Measurements from ENCODE around the gene EIF2B4. TPM values are rescaled to one million over a fixed set of nuclear protein-coding genes. Genes with fewer than 3 reads are reported as not detected.
A peak's percentile ranks its signal among the peaks of the same experiment; 100 is the strongest.

Gene EIF2B4
- total RNA-seq, 1 donor from 2014 or later = 29.7 TPM

DNA sequence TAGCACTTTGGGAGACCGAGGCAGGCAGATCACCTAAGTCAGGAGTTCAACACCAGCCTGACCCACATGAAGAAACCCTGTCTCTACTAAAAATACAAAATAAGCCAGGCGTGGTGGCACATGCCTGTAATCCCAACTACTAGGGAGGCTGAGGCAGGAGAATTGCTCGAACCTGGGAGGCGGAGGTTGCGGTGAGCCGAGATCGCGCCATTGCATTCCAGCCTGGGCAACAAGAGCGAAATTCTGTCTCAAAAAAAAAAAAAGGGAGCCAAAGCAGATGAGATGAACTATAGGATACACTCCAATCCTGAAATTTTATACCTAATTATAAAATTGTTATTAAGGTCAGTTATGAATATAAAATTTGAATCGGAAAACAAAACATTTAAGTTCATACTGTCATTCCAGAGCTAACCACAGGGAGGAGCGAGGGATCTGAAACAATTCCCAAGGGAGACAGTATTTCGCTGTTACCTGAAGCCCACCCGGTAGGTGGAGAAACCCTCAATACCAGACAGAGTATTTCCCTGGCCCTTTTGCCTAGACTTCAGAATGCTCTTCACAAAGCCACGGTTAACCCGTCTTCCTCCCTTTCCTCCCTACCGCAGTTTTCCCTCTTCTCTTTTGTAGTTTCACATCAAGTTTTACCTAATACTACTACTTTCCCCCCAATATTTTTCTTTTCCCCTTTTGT is 37.8 kb upstream of the EIF2B4 start:
- TF ChIP-seq, protein P1, sequence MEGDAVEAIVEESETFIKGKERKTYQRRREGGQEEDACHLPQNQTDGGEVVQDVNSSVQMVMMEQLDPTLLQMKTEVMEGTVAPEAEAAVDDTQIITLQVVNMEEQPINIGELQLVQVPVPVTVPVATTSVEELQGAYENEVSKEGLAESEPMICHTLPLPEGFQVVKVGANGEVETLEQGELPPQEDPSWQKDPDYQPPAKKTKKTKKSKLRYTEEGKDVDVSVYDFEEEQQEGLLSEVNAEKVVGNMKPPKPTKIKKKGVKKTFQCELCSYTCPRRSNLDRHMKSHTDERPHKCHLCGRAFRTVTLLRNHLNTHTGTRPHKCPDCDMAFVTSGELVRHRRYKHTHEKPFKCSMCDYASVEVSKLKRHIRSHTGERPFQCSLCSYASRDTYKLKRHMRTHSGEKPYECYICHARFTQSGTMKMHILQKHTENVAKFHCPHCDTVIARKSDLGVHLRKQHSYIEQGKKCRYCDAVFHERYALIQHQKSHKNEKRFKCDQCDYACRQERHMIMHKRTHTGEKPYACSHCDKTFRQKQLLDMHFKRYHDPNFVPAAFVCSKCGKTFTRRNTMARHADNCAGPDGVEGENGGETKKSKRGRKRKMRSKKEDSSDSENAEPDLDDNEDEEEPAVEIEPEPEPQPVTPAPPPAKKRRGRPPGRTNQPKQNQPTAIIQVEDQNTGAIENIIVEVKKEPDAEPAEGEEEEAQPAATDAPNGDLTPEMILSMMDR (IDR thresholded peaks at IDR 0.05; ENCODE audit: insufficient read depth, low read length, severe bottlenecking) = peak; percentile 46
- Histone ChIP-seq H3K4me3 (ENCODE audit: low read depth, low read length) (peak overlapping the region; percentile 96), H3K36me3 (ENCODE audit: control insufficient read depth, insufficient read depth, low read length) (no peaks in the 10 kb centered on the region), H3K27me3 (ENCODE audit: control insufficient read depth, insufficient read depth, low read length) (no peaks in the 10 kb centered on the region)
- DNase-seq (ENCODE audit: low read depth) = peak; percentile 70
- FAIRE-seq = no peak

DNA sequence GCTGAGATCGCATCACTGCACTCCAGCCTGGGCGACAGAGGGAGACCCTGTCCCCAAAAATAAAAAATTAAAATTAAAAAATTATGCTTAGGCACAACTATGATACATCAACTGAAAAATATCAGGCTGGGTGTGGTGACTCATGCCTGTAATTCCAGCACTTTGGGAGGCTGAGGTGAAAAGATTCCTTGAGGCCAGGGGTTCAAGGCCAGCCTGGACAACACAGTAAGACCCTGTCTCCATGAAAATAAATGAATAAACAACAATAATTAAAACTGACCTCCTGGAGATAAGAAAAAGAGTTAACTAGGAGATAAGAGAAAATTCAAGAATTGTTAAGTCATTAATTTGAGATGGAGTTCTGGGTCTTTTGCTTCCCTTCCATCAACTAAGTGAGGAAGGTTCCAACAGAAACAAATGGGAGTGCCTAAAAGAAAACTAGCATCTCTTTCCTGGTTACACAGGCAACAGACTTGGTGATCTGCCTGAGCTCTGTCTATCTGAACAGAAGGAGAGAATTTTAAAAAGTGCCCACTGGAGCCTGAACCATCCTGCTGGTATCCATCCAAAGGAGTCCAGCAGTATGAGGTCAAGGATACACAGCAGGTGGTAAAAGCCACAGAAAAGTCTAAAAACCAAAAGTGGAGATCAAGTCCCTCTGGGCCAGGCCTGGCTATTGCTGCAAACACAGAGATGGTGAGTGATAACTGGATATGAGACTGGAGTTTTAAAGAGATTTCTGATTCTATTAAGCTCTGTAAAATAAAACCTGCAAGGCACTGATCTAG is 30.4 kb upstream of the EIF2B4 start:
- H3K4me3 ChIP-seq (ENCODE audit: low read depth, low read length) = no peak overlapping the region
- TF ChIP-seq, protein P1 (IDR thresholded peaks at IDR 0.05; ENCODE audit: insufficient read depth, low read length, severe bottlenecking) = no peak
- FAIRE-seq = no peak

DNA sequence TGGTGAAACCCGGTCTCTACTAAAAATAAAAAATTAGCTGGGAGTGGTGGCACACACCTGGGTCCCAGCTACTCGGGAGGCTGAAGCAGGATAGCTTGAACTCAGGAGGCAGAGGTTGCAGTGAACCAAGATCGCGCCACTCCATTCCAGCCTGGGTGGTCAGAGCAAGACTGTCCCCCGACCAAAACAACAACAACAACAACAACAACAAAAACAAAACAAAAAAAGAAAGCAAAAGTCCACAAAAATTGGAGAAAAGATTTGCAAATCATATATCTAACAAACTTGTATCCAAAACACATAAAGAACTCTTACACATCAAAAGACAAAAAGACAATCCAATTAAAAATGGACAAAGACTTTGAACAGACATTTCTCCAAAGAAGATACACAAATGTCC is 28.8 kb upstream of the EIF2B4 start:
- Histone ChIP-seq H3K36me3 (ENCODE audit: control insufficient read depth, insufficient read depth, low read length) (no peaks in the 10 kb centered on the region), H3K4me3 (ENCODE audit: low read depth, low read length) (no peak overlapping the region), H3K27me3 (ENCODE audit: control insufficient read depth, insufficient read depth, low read length) (no peaks in the 10 kb centered on the region)
- DNase-seq (ENCODE audit: low read depth) = no peak
- no peak for FAIRE-seq
- TF ChIP-seq, protein P1 (IDR thresholded peaks at IDR 0.05; ENCODE audit: insufficient read depth, low read length, severe bottlenecking) = no peak

More for the DNA sequence above, 30.4 kb upstream of the EIF2B4 start:
- Histone ChIP-seq H3K36me3 (ENCODE audit: control insufficient read depth, insufficient read depth, low read length) (no peaks in the 10 kb centered on the region), H3K27me3 (ENCODE audit: control insufficient read depth, insufficient read depth, low read length) (no peaks in the 10 kb centered on the region)
- DNase-seq (ENCODE audit: low read depth) = no peak

DNA sequence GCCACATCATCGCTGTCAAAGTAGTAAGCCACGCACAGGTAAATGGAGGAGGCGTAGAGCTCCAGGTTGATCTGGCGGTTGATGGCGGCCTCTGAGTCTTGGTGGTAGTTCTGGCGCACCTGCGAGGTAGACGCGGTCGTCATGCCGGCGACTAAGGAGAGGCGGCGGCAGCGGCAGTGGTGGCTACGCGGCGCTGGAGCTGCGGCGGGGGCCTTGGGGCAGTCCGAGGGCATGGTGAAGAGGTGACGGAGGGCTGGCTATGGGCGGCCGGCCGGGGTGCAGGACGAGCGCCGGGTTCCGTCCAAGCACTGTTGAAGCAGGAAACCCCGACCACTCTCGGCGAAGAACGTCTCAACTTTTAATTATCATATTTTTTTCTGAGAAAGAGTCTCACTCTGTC is 23.1 kb upstream of the EIF2B4 start:
- no peak for FAIRE-seq
- Histone ChIP-seq H3K4me3 (ENCODE audit: low read depth, low read length) (no peak overlapping the region), H3K27me3 (ENCODE audit: control insufficient read depth, insufficient read depth, low read length) (no peaks in the 10 kb centered on the region), H3K36me3 (ENCODE audit: control insufficient read depth, insufficient read depth, low read length) (no peaks in the 10 kb centered on the region)
- no peak for DNase-seq (ENCODE audit: low read depth)
- TF ChIP-seq, protein P1 (IDR thresholded peaks at IDR 0.05; ENCODE audit: insufficient read depth, low read length, severe bottlenecking) = no peak

DNA sequence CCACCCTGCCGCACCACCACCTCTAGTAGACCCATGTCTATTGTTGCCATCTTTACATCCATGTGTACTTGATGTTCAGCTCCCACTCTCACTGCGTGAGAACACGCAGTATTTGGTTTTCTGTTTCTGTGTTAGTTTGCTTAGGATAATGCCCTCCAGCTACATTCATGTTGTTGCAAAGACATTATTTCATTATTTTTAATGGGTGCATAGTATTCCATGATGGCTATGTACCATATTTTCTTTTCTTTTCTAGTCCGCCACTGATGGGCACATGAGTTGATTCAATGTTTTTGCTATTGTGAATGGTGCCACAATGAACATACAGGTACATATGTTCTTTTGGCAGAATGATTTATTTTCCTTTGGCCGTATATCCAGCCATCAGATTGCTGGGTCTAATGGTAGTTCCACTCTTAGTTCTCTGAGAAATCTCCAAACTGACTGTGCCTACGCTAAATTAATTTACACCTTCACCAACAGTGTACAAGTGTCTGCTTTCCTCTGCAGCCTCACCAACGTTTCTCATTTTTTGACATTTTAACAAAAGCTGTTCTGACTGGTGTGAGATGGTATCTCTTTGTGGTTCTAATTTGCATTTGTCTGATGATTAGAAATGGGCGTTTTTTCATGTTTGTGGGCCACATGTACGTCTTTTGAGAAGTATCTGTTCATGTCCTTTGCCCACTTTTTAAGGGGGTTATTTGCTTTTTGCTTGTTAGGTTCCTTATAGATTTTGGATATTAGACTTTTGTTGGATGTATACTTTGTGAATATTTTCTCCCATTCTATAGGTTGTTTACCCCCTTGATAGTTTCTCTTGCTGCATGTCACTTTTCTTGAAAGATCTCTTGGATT is 20.9 kb upstream of the EIF2B4 start:
- no peaks in the 10 kb centered on the region for H3K36me3 ChIP-seq (ENCODE audit: control insufficient read depth, insufficient read depth, low read length)
- TF ChIP-seq, protein P1 (IDR thresholded peaks at IDR 0.05; ENCODE audit: insufficient read depth, low read length, severe bottlenecking) = no peak
- DNase-seq (ENCODE audit: low read depth) (no peak), FAIRE-seq (no peak)
- H3K4me3 ChIP-seq (ENCODE audit: low read depth, low read length) = no peak overlapping the region
- no peaks in the 10 kb centered on the region for H3K27me3 ChIP-seq (ENCODE audit: control insufficient read depth, insufficient read depth, low read length)

All from bronchial epithelial cell (primary cell).